Muscle layer of duodenum (tissue), 2 donors: ENCODE results near the gene ABHD16A.

Experiments
- H3K27ac ChIP-seq: one replicate; pipeline ENCODE4 v1.7.0; 2013; ENCODE audit warnings: mild to moderate bottlenecking, low read length
- H3K27me3 ChIP-seq: one replicate; pipeline ENCODE4 v1.7.0; 2013; ENCODE audit warnings: low read depth, mild to moderate bottlenecking, control low read depth, low read length
- H3K36me3 ChIP-seq, 2 donors: one replicate each; pipeline ENCODE4 v1.7.0; 2013; ENCODE audit warnings: low read length in 2 of 2, control low read depth in 1 of 2, mild to moderate bottlenecking in 1 of 2; ENCODE audit not compliant: insufficient read depth in 2 of 2, control insufficient read depth in 1 of 2
- H3K4me1 ChIP-seq, 2 donors: one replicate each; pipeline ENCODE4 v1.7.0; 2013; ENCODE audit warnings: low read length in 2 of 2, mild to moderate bottlenecking in 2 of 2, control low read depth in 1 of 2, moderate library complexity in 1 of 2; ENCODE audit not compliant: insufficient read depth in 2 of 2, control insufficient read depth in 1 of 2
- H3K4me3 ChIP-seq, 2 donors: one replicate each; pipeline ENCODE4 v1.7.0; 2013; ENCODE audit warnings: low read length in 2 of 2, low read depth in 1 of 2, mild to moderate bottlenecking in 1 of 2
- H3K9me3 ChIP-seq, 2 donors: one replicate each; pipeline ENCODE4 v1.7.0; 2013; ENCODE audit warnings: low read length in 2 of 2, control low read depth in 1 of 2, mild to moderate bottlenecking in 1 of 2; ENCODE audit not compliant: control insufficient read depth in 1 of 2
- donor health status: healthy.

ABHD16A gene

DNA sequence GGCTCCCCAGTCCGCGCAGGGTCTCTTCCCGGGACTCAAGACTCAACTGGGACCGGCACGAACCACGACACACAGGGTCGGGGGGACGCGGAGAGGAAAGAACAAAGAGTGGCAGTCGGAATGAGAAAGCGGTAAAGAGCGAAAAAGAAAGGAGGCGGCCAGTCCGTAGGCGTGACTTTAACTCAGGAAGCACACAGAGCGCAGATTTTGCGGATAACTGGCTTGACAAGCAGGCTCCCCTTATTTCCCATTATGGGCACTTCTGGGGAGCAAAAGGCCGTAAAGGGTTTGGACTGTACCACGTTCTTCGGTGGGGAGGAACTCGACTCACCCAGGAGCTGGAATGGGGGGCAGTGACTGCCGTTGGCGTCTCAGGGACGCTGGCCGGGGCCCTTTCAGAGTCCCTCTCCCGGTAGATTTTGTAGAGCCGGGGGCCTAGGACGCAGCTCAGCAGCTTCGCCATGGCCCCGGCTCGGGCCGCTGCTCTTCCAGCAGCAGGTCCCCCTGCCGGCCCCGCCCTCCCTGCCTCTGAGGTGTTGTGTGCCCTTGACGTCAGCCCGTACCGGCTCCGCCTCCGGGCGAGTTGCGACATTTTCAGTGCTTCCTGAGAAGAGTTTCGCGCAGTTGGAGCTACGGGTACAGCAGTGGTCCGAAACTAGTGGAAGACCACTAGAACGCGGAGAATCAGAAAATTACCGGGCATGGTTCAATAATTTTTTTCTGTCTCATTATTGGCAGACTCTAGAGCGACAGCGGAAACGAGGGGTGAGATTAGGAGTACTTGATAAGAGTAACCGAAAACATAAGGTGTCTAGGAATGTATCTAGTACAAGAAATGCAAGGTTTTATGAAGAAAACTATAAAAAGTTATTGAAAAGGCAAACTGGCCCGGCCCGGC is at the start of gene ABHD16A:
ABHD16A (minus strand) TSS at position 506 of the 898 bp plus-strand sequence; CDS start at position 463, 43 bp downstream.
- Histone ChIP-seq H3K27ac (peak within 1 kb of the TSS; percentile 99), H3K4me1 (peaks cover 13 to 21% of the 10 kb centered on the region in 2 donors), H3K9me3 (no peaks in the 10 kb centered on the region), H3K4me3 (peak within 1 kb of the TSS; percentile 77 to 98), H3K36me3 (peaks cover 0 to 6% of the 10 kb centered on the region in 2 donors), H3K27me3 (no peaks in the 10 kb centered on the region)

DNA sequence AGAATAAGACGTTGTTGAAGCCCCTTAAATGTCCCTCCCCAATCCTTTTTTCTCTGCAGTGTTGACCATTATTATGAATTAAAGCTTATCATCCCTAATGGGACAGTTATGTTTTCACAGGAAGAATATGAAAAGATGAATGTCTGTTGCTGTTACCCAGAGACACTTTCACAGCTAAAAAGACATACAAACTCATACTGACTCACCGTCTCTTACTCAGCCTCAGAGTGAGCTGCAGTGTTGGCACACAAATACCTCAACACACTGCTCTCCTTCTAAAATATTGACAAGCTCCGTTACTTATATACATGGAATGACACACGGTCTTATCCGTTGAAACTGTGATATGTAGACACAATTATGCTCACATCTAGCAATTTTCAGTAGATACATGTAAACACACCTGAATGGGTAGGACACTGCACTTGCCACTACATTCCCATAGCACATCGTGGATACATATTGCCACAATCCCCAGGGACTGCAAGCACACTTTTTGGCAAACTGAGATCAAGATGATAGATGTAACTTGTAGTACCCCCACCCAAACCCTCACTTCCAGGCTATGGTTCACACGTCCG is 49.7 kb upstream of the ABHD16A start:
- Histone ChIP-seq H3K4me1 (no peaks in the 10 kb centered on the region), H3K27me3 (no peaks in the 10 kb centered on the region), H3K27ac (no peak overlapping the region), H3K4me3 (no peak overlapping the region), H3K36me3 (no peaks in the 10 kb centered on the region), H3K9me3 (no peaks in the 10 kb centered on the region)

DNA sequence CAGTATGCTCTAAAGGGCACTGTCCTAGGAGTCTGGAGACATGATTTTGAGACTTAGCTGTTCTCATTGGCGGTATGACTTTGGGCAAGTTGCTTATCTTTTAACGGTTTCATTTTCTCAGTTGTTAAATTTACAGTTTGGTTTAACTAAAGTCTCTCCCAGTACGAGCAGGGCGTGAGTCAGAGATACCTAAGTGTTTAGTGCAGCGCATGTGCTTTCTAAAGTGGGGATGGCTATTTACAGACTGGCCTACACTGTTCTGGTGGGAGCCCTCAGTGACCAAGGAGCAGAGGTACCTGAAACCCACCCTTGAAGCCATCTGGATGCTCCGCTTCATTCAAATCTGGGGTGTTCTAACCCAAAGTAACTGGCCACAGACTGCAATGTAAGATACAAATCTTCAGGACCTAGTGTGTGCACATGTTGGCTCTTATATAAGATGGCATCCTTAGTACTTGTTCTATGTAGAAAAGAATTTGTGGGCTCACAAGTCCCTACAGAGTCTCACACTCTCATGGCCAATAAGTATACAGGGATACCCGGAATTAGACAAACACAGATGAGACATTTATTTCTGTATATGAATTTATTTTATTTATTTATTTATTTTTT is 47.4 kb upstream of the ABHD16A start:
- Histone ChIP-seq H3K27ac (no peak overlapping the region), H3K4me3 (no peak overlapping the region), H3K4me1 (no peaks in the 10 kb centered on the region), H3K36me3 (no peaks in the 10 kb centered on the region), H3K9me3 (no peaks in the 10 kb centered on the region), H3K27me3 (no peaks in the 10 kb centered on the region)

DNA sequence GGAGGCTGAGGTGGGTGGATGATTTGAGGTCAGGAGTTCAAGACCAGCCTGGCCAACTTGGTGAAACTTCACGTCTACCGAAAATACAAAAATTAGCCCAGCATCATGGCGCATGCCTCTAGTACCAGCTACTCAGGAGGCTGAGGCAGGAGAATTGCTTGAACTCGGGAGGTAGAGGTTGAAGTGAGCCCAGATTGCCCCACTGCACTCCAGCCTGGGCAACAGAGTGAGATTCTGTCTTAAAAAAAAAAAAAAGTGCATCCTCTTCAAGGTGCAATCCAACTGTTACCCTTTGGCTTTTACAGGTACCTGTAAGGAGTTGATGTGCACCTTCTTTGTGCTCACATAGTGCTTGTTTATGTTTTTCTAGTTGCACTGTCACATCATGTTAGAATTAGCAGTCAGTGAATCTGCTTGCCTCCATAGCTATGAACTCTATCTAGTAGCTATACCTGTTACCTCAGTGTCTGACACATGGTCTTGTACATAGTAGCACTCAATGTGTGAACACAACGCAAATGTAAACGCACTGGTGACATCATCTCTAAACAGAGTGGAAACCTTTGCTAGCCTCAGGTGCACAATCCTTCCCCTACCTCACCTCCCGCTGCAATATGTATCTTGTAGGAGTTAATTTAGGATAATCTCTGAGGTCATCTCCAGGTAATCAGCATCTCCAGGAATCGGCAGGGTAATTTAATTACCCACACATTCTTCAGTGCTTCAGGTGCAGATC is 46.3 kb upstream of the ABHD16A start:
- H3K27me3 ChIP-seq, result no peaks in the 10 kb centered on the region
- no peaks in the 10 kb centered on the region for H3K36me3 ChIP-seq
- no peak overlapping the region for H3K4me3 ChIP-seq
- H3K27ac ChIP-seq, result no peak overlapping the region
- no peaks in the 10 kb centered on the region for H3K9me3 ChIP-seq
- no peaks in the 10 kb centered on the region for H3K4me1 ChIP-seq

DNA sequence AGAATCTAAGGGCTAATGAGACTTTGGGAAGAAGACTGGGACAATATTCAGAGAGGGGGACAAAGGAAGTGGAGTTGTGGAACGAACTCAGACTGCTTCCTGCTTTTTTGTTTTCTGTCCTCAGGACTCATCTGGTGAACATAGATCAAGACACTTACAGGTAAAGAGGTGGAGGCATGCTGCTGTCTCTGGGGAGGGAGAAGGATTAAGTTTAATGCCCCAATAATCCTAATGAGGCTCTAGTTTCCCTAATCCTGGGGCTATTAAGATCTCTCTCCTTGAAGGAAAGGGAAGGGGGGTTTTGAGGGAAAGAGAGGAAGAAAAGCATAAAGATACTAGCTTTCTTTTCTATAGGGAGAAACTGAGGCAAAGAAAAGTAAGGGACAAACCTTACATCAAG is 41.3 kb upstream of the ABHD16A start:
- peaks cover 0 to 3% of the 10 kb centered on the region in 2 donors for H3K36me3 ChIP-seq
- no peaks in the 10 kb centered on the region for H3K27me3 ChIP-seq
- H3K4me1 ChIP-seq, result peaks cover 0 to 5% of the 10 kb centered on the region in 2 donors
- H3K9me3 ChIP-seq, result no peaks in the 10 kb centered on the region
- H3K4me3 ChIP-seq, result no peak overlapping the region
- H3K27ac ChIP-seq, result no peak overlapping the region

DNA sequence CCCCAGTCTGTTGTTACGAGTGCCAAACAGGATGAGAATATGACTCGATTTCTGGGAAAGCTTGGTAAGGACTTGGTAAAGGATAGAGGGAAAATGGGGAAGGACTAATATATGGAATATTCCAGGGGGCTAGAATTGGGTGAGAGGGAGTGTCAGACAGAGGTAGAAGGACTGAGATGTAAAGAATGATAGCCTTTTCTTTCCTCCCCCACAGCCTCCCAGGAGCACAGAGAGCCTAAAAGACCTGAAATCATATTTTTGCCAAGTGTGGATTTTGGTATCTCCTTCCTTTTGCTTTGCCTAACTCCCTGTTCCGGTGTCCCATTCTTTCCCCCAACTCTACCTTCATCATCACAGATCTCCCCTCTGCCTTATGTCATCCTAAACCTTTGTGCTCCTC is 39.8 kb upstream of the ABHD16A start:
- no peak overlapping the region for H3K27ac ChIP-seq
- peaks cover 0 to 3% of the 10 kb centered on the region in 2 donors for H3K36me3 ChIP-seq
- H3K4me3 ChIP-seq, result no peak overlapping the region
- H3K9me3 ChIP-seq, result no peaks in the 10 kb centered on the region
- peaks cover 0 to 5% of the 10 kb centered on the region in 2 donors for H3K4me1 ChIP-seq
- H3K27me3 ChIP-seq, result no peaks in the 10 kb centered on the region

DNA sequence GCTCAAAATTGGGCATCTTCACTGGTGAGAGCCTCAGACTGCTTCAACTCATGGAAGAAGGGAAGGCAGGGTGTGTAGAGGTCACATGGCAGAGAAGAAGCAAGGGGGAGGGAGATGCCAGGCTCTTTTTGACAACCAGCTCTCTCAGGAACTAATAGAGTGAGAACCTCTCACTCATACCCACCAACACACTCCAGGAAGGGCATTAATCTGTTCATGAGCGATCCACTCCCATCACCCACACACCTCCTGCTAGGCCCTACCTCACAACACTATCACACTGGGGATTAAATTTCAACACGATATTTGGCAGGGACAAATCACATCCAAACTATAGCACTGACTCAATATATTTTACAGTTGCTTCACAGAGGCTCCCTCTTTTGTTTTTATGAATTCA is 38.7 kb upstream of the ABHD16A start:
- Histone ChIP-seq H3K27me3 (no peaks in the 10 kb centered on the region), H3K27ac (no peak overlapping the region)

DNA sequence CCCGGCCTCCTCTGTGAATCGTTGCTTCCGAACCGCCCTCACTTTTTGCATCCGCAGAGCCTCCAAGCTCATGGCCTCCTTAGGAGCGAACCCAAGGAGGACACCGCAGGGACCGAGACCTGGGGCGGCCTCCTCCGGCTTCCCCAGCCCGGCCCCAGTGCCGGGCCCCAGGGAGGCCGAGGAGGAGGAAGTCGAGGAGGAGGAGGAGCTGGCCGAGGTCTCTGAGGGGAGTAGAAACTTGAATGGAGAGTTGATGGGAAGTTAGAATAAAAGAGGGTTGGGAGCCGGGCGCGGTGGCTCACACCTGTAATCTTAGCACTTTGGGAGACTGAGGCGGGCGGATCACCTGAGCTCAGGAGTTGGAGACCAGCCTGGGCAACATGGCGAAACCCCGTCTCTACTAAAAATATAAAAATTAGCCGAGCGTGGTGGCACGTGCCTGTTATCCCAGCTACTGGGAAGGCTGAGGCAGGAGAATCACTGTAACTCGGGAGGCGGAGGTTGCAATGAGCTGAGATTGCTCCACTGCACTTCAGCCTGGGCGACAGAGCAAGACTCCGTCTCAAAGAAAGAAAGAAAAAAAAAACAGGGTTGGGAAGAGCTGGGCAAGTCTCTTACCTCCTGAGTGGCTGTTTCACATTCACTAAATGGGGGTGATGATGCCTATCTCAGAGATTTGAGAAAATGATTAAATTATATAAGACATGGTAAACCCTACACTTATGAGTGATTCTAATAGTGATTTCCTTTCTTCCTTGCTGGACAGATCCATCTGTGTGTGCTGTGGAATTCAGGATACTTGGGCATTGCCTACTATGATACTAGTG is 37.5 kb upstream of the ABHD16A start:
- no peaks in the 10 kb centered on the region for H3K27me3 ChIP-seq
- peak overlapping the region; percentile 68 to 94 for H3K4me3 ChIP-seq
- H3K4me1 ChIP-seq, result peaks cover 0 to 12% of the 10 kb centered on the region in 2 donors
- H3K27ac ChIP-seq, result peak overlapping the region; percentile 84
- peaks cover 0 to 10% of the 10 kb centered on the region in 2 donors for H3K36me3 ChIP-seq
- H3K9me3 ChIP-seq, result no peaks in the 10 kb centered on the region

More for the DNA sequence above, 38.7 kb upstream of the ABHD16A start:
- no peak overlapping the region for H3K4me3 ChIP-seq
- peaks cover 0 to 3% of the 10 kb centered on the region in 2 donors for H3K36me3 ChIP-seq
- H3K4me1 ChIP-seq, result peaks cover 0 to 9% of the 10 kb centered on the region in 2 donors
- H3K9me3 ChIP-seq, result no peaks in the 10 kb centered on the region

DNA sequence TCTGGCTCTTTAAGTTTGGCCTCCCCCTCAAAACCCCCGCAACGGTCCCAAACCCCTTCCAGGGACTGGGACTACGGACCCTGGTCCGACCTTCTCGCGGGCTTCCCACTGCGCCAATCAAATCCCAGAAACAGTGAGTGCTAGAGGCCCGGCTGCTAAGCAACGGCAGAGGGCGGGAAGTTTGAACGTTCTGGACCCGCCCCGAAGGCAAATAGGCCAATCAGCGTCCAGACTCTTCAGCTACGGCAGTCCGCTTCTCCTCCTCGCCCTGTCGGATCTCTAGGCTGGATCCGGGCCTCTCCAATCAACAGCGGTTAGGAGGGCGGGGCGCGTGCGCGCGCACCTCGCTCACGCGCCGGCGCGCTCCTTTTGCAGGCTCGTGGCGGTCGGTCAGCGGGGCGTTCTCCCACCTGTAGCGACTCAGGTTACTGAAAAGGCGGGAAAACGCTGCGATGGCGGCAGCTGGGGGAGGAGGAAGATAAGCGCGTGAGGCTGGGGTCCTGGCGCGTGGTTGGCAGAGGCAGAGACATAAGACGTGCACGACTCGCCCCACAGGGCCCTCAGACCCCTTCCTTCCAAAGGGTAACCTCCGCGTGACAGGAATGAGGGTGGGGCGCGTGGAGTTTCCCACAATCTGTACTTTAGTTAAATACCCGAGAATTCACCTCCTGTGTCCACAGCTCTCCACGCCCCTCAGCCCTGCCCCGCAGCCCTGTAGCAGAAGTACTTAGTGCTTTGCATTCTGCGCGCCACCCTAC is 36.7 kb upstream of the ABHD16A start, which contains the start of gene MSH5:
MSH5 (plus strand) TSS at position 367 of the 758 bp plus-strand sequence. CDS start 462 bp downstream, outside the sequence.
- Histone ChIP-seq H3K4me3 (peak within 1 kb of the TSS; percentile 68 to 94), H3K27me3 (no peaks in the 10 kb centered on the region), H3K9me3 (no peaks in the 10 kb centered on the region), H3K4me1 (peaks cover 0 to 12% of the 10 kb centered on the region in 2 donors), H3K36me3 (peaks cover 0 to 16% of the 10 kb centered on the region in 2 donors), H3K27ac (peak within 1 kb of the TSS; percentile 100)
